Measurements from ENCODE around the gene PCMT1. TPM values are rescaled to one million over a fixed set of nuclear protein-coding genes. Genes with fewer than 3 reads are reported as not detected.

Gene PCMT1
- total and polyA plus RNA-seq, 2 of the 8 experiments (the other 6 are each of a cell fraction or from before 2014, with no cell fraction given), result 84.3 to 91.3 TPM

Other genes with a start within 250 kb of the PCMT1 start
- 33.2 TPM in 2 replicates for gene PPIL4, start 203.7 kb upstream of the PCMT1 start, total RNA-seq (2021; fragmentation: NEBNext Ultra II Directional; extraction: Animal tissue kit (Norgen Biotek cat#: 25700))
- gene PPIL4, start 203.7 kb upstream of the PCMT1 start, polyA plus RNA-seq (2011; rRNA removed), result 1.1 and 2.0 TPM in 2 replicates
- gene GINM1, start 183.4 kb upstream of the PCMT1 start, total RNA-seq (2021; fragmentation: NEBNext Ultra II Directional; extraction: Animal tissue kit (Norgen Biotek cat#: 25700)), result 21.6 and 24.0 TPM in 2 replicates
- gene GINM1, start 183.4 kb upstream of the PCMT1 start, polyA plus RNA-seq (2011; rRNA removed), result 4.0 and 5.1 TPM in 2 replicates
- gene KATNA1, start 101.0 kb upstream of the PCMT1 start, total RNA-seq (2021; fragmentation: NEBNext Ultra II Directional; extraction: Animal tissue kit (Norgen Biotek cat#: 25700)), result 19.1 and 20.3 TPM in 2 replicates
- 7.3 and 7.6 TPM in 2 replicates for gene KATNA1, start 101.0 kb upstream of the PCMT1 start, polyA plus RNA-seq (2011; rRNA removed)
- 20.3 and 21.7 TPM in 2 replicates for gene LATS1, start 31.6 kb upstream of the PCMT1 start, total RNA-seq (2021; fragmentation: NEBNext Ultra II Directional; extraction: Animal tissue kit (Norgen Biotek cat#: 25700))
- gene LATS1, start 31.6 kb upstream of the PCMT1 start, polyA plus RNA-seq (2011; rRNA removed), result 5.9 and 8.9 TPM in 2 replicates
- 76.9 and 83.4 TPM in 2 replicates for gene NUP43, start 3.2 kb upstream of the PCMT1 start, total RNA-seq (2021; fragmentation: NEBNext Ultra II Directional; extraction: Animal tissue kit (Norgen Biotek cat#: 25700))
- 19.6 and 25.2 TPM in 2 replicates for gene NUP43, start 3.2 kb upstream of the PCMT1 start, polyA plus RNA-seq (2011; rRNA removed)
- 20.0 TPM in 2 replicates for gene LRP11, start 114.6 kb downstream of the PCMT1 start, total RNA-seq (2021; fragmentation: NEBNext Ultra II Directional; extraction: Animal tissue kit (Norgen Biotek cat#: 25700))
- gene LRP11, start 114.6 kb downstream of the PCMT1 start, polyA plus RNA-seq (2011; rRNA removed), result 10.8 and 11.0 TPM in 2 replicates
- not detected in 2 replicates for gene RAET1E, start 148.4 kb downstream of the PCMT1 start, total RNA-seq (2021; fragmentation: NEBNext Ultra II Directional; extraction: Animal tissue kit (Norgen Biotek cat#: 25700))
- not detected in 2 replicates for gene RAET1E, start 148.4 kb downstream of the PCMT1 start, polyA plus RNA-seq (2011; rRNA removed)
- gene RAET1G, start 173.4 kb downstream of the PCMT1 start, total RNA-seq (2021; fragmentation: NEBNext Ultra II Directional; extraction: Animal tissue kit (Norgen Biotek cat#: 25700)), result not detected in 2 replicates
- 0.08 and 0.16 TPM in 2 replicates for gene RAET1G, start 173.4 kb downstream of the PCMT1 start, polyA plus RNA-seq (2011; rRNA removed)
- not detected in 2 replicates for gene ULBP2, start 192.3 kb downstream of the PCMT1 start, total RNA-seq (2021; fragmentation: NEBNext Ultra II Directional; extraction: Animal tissue kit (Norgen Biotek cat#: 25700))
- gene ULBP2, start 192.3 kb downstream of the PCMT1 start, polyA plus RNA-seq (2011; rRNA removed), result 0.05 TPM in 1 of 2 replicates, not detected in the other
- gene ULBP1, start 214.2 kb downstream of the PCMT1 start, total RNA-seq (2021; fragmentation: NEBNext Ultra II Directional; extraction: Animal tissue kit (Norgen Biotek cat#: 25700)), result 0.42 and 0.60 TPM in 2 replicates
- 0.32 and 0.42 TPM in 2 replicates for gene ULBP1, start 214.2 kb downstream of the PCMT1 start, polyA plus RNA-seq (2011; rRNA removed)

All from H1 (cell line).